Left renal pelvis (tissue), 4 donors: ENCODE measurements around the gene PTP4A1. TPM values are rescaled to one million over a fixed set of nuclear protein-coding genes. Genes with fewer than 3 reads are reported as not detected.

ENCODE experiments used
- DNase-seq, 4 donors: peaks; one replicate each; pipeline ENCODE4 v3.0.0-alpha.2; 2013; ENCODE audit warnings: low read depth in 4 of 4, low spot score in 3 of 4
- polyA plus RNA-seq, 4 donors: library from polyadenylated mRNA; unstranded; fragments of 120-200 nt; gene quantifications; one replicate each; pipeline ENCODE4 v1.2.1, GENCODE V29; 2013; ENCODE audit not compliant: insufficient read length in 4 of 4

The PTP4A1 gene
- polyA plus RNA-seq, 4 donors, result 43.7 to 88.9 (median 58.3) TPM

DNA sequence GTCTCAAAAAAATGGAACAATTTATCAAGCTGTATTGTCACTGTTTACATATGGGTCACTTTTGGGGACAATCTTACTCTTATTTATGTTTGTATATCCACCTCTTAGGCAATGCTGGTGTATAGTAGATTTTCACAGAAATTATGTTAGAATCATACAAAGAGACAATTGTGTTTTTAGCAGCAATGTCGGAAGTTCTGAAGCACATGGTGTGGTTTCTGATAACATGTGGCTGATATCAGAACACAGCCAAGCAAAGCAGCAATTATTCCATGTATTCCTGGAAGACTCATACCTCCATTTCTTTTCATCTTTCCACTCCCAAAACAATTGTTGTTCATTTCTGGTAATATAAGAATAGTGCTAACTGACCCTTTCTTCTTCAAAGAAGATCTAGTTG is 17.5 kb upstream of the PTP4A1 start:
- DNase-seq, result no peak

- no peak for DNase-seq
Measured at GRCh38 chr6:63556369-63556768, 15.9 kb upstream of the PTP4A1 start.

DNA sequence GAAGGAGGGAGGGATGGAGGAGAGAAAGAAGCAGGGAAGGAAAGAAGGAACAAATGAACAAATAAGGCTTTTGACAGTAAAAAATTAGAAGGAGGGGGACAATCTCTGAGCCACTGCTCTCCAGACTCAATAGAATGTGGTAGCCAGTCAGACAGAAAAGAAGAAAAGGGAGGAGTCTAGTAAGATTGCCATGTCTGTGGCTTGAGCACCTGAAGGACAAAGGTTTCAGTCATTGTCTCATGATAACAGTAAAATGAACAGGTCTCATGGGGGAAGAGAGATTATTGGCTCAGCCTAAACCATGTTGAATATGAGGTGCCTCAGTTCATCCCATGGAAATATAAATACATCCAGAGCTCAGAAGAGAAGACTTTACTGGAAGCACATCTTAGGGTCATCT is 14.0 kb upstream of the PTP4A1 start:
- DNase-seq, result no peak

DNA sequence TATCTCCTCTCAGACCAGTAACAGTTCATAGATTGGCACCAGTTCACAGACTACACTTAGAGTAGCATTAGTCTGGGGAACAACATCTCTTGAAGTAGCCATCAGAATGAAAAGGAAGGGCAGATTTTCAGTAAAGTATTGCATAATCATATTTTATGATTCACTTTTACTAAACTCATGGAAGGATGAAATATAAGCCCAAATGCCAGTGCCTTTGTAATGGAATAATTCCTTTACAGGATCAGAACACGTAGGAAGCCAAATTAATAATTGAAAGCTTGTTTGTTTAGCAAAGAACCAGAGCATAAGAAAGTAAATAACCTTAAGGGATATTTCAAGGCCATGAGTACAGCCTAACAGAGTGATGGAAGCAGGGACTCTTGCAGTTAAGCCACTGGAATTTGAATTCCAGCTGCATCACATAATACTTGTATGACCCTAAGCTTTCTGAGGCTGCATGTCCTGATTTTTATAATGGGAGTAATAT is 11.4 kb upstream of the PTP4A1 start:
- no peak for DNase-seq

DNA sequence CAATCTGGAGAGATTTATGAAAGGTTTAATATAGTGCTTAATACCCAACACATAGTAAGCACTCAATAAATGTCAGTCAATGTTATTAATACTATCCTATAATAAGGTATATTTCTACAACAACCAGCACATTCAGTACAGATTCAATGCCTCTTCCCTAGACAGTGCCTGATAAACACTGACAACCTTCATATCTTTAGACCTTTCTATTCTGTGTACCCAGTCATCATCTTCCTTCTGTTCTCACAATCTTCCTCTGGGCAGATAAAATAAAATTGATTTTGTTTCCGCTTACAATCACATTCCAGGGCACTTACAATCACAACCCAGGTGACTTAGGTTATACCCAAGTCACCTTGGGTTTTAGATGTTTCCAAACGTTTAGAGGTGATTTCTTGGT is 11.0 kb upstream of the PTP4A1 start:
- DNase-seq, result no peak

GRCh38 chr6:63563235-63563634 is 9.0 kb upstream of the PTP4A1 start:
- DNase-seq, result no peak

DNA sequence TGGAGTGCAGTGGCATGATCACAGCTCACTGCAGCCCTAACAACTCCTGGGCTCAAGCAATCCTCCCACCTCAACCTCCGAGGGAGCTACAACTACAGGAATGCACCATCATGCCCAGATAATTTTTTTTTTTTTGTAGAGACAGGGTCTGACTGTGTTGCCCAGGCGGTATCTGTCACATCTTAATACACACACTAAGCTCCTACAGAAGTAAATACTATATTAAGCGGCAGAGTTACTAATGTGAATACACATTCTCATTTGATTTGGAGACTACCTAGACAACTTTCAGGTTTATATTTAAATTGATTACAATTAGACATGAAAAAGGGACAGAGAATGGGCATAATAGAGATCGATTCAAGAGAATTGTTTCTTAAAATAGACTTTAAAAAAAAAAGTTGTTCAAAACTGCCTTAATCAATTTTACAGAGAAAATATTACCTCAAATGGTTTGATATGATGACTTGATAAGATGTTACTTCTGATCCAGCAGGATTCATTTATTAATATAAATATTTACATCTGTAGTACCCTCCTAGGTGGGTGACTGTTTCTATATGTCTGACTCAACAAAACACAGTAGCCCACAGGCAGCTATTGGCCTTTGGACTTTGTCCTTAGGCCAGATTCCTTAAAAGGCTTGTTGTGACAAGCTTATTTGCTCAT is 7.1 kb upstream of the PTP4A1 start:
- no peak for DNase-seq

- DNase-seq, result no peak
Measured at GRCh38 chr6:63565727-63566596, 6.3 kb upstream of the PTP4A1 start.

DNA sequence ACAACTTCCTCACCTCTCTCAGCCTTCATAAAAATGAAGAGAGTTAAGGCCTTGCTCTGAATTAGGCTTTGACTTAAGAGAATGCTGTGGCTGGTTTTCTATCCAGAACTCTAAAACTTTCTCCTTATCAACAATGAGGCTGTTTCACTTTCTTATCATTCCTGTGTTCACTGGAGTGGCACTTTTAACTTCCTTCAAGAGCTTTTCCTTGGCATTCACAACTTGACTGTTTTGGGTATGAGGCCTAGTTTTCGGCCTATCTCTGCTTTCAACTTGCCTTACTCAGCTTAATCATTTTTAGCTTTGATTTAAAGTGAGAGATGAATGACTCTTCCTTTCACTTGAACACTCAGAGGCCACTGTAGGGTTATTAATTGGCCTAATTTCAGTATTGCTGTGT is 4.3 kb upstream of the PTP4A1 start:
- DNase-seq, result no peak

GRCh38 chr6:63571361-63572043 is 778 bp upstream of the PTP4A1 start:
- no peak for DNase-seq

DNA sequence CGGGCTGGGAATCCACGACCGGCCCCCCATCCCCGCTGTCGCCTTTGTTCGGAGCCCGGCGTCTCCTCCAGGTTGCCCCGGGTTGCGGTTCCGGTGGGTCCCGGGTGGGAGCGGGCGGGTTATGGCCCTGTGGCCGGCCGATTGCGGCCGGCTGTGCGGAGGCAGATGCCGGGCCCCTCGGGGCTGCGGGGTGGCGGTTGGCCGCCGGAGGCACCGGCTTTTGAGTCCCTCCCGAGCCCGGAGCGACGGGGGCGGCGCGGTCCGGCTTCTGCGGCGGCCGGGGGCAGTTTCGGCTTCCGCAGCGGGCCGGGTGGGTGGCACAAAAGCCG is 431 bp downstream of the PTP4A1 start:
- DNase-seq, result peak in 1 of 4 donors; percentile 12

DNA sequence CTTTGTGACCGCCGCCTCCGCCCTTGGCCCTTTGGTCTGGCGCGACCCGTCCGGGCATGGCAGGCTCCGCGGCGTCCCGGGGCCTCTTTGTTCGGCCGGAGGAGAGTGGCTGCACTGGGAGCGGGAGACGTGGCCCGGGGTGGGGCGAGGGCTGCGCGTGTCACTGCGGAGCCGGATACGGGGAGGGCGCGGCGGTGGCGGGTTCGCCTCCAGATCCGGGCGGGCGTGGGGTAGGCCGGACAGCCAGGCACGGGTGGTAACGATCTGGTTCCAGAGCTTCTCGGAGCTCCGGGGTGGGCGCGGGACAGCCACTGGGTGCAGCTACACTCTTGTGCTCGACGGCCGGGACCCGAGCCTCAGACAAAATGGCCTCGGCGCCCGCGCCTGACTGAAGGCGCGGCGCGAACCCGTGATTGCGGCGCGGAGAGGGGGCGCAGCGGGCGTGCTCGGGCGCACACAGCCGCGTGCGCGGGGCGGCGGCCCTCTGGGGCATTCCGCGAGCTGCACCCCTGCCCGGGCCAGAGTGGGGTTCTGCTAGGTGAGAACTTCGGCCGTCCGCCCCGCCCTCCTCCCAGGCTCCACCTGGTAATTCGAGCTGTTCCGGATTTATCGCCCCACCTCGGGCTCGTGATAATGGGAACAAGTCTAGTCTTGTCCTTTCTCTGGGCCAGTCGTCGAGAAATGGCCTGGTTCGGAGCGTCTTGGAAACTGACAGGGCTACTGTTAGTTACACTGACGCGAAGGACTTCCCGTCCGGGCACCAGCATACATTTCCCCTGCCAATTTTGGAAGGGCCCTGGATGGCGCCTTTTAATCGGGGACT is 1.0 kb downstream of the PTP4A1 start:
- DNase-seq, result peak; percentile 67 to 75 (median 70)

- peak in 2 of 4 donors; percentile 20 to 26 for DNase-seq
Measured at GRCh38 chr6:63573899-63574553, 1.7 kb downstream of the PTP4A1 start.

DNA sequence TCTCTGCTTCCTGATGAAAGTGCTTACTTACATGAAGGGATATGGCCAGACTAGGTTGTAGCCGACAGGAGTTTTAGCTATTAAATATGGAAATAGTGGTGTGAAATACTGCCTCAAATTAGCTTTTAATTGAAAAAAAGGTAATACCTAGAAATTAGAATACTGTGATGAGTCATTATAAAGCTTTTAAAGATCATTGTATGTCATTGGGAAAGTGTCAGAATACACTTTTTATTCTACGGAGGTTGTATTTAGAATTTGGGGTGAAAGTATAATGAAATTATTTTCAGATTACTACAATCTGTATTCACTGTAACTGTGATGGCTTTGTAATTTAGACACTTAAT is 2.2 kb downstream of the PTP4A1 start:
- DNase-seq, result no peak

DNA sequence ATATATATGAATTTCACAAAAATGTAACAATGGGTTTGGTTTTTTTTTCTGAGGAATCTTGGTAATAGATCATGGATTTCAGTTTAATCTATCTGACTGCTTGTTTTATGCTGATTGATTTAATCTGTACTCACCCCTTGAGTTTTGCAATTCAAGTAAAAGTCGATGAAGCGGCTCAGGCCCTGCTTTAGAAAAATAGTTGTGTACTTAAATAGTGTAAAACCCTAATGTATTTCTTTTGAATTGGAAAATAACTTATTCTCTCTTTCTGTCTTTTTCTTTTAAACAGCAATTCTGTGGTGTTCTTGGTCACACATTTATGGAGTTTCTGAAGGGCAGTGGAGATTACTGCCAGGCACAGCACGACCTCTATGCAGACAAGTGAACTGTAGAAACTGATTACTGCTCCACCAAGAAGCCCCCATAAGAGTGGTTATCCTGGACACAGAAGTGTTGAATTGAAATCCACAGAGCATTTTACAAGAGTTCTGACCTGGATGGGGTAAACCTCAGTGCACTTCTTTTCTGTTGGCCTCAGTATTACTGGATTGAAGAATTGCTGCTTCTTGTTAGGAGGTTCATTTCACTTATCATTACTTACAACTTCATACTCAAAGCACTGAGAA is 4.0 kb downstream of the PTP4A1 start:
- no peak for DNase-seq

GRCh38 chr6:63576985-63577712 is 4.9 kb downstream of the PTP4A1 start:
- no peak for DNase-seq

DNA sequence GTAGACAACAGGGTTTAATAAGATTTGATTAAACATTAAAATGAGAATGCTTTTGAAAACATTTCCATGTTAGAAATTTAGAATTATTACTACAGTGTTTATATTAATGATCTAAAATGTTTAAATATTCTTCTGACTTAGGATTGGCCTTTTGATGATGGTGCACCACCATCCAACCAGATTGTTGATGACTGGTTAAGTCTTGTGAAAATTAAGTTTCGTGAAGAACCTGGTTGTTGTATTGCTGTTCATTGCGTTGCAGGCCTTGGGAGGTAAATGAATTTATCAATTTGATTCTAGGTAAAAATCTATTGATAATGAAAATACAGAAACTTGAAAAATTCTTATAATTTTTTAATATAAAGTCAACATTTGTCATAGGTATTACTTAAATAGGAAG is 6.5 kb downstream of the PTP4A1 start:
- DNase-seq, result no peak

DNA sequence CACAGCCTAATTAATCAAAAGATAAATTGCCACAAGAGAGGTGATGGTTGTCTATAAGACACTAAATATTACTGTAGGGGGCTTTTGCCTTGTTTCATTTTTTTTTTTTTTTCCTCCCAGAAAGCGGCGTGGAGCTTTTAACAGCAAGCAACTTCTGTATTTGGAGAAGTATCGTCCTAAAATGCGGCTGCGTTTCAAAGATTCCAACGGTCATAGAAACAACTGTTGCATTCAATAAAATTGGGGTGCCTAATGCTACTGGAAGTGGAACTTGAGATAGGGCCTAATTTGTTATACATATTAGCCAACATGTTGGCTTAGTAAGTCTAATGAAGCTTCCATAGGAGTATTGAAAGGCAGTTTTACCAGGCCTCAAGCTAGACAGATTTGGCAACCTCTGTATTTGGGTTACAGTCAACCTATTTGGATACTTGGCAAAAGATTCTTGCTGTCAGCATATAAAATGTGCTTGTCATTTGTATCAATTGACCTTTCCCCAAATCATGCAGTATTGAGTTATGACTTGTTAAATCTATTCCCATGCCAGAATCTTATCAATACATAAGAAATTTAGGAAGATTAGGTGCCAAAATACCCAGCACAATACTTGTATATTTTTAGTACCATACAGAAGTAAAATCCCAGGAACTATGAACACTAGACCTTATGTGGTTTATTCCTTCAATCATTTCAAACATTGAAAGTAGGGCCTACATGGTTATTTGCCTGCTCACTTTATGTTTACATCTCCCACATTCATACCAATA is 7.8 kb downstream of the PTP4A1 start:
- DNase-seq, result no peak

DNA sequence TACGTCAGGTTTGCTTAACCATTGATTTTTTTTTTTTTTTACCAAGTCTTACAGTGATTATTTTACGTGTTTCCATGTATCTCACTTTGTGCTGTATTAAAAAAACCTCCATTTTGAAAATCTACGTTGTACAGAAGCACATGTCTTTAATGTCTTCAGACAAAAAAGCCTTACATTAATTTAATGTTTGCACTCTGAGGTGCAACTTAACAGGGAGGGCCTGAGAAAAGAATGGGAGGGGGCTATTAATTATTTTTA is 8.4 kb downstream of the PTP4A1 start:
- DNase-seq, result no peak
